Neural progenitor cell (in vitro differentiated cells): ENCODE measurements around the gene KAT7. TPM values are rescaled to one million over a fixed set of nuclear protein-coding genes. Genes with fewer than 3 reads are reported as not detected.

Experiments
- DNase-seq: peaks from one replicate; pipeline ENCODE4 v3.0.0-alpha.2; 2016; ENCODE audit warnings: low spot score
- H2AFZ ChIP-seq: fragments of 200-600 bp; sonication (generic); replicated peaks from 2 replicates; pipeline ENCODE4 v1.6.1; 2016; ENCODE audit warnings: antibody characterized with exemption
- H3F3A ChIP-seq: fragments of 200-600 bp; sonication (generic); 2 replicates; pipeline ENCODE4 v1.6.1; 2016; ENCODE audit warnings: antibody characterized with exemption, low read depth
- H3K27ac ChIP-seq: fragments of 200-600 bp; sonication (generic); 2 replicates; pipeline ENCODE4 v1.5.1; 2016; ENCODE audit warnings: mild to moderate bottlenecking
- H3K27me3 ChIP-seq: fragments of 200-600 bp; sonication (generic); 2 replicates; pipeline ENCODE4 v1.6.1; 2016; ENCODE audit warnings: mild to moderate bottlenecking, moderate library complexity
- H3K36me3 ChIP-seq: fragments of 200-600 bp; sonication (generic); 2 replicates; pipeline ENCODE4 v1.5.1; 2016
- H3K4me1 ChIP-seq: fragments of 200-600 bp; sonication (generic); 2 replicates; pipeline ENCODE4 v1.6.1; 2016; ENCODE audit warnings: mixed run types
- H3K4me2 ChIP-seq: fragments of 200-600 bp; sonication (generic); 2 replicates; pipeline ENCODE4 v1.6.1; 2016
- H3K4me3 ChIP-seq: fragments of 200-600 bp; sonication (generic); 2 replicates; pipeline ENCODE4 v1.5.1; 2016
- H3K79me2 ChIP-seq: fragments of 200-600 bp; sonication (generic); 2 replicates; pipeline ENCODE4 v1.6.1; 2016; ENCODE audit warnings: low read depth
- H3K9ac ChIP-seq: fragments of 200-600 bp; sonication (generic); 2 replicates; pipeline ENCODE4 v1.6.1; 2016
- H3K9me3 ChIP-seq: fragments of 200-600 bp; sonication (generic); 2 replicates; pipeline ENCODE4 v1.5.1; 2016; ENCODE audit warnings: low read depth
- H4K20me1 ChIP-seq: fragments of 200-600 bp; sonication (generic); 2 replicates; pipeline ENCODE4 v1.6.1; 2016; ENCODE audit warnings: low read depth
- H3K27ac Mint-ChIP-seq: 3 replicates; pipeline ENCODE4 v1.8.0; 2021; ENCODE audit warnings: mixed read lengths
- H3K27me3 Mint-ChIP-seq: 2 replicates; pipeline ENCODE4 v1.8.0; 2022; ENCODE audit warnings: low read depth, mild to moderate bottlenecking, inconsistent platforms, moderate library complexity, mixed read lengths; ENCODE audit not compliant: insufficient read depth
- H3K36me3 Mint-ChIP-seq: 3 replicates; pipeline ENCODE4 v1.8.0; 2021; ENCODE audit warnings: mixed read lengths
- H3K4me1 Mint-ChIP-seq: 3 replicates; pipeline ENCODE4 v1.8.0; 2021; ENCODE audit warnings: mixed read lengths
- H3K4me3 Mint-ChIP-seq: 3 replicates; pipeline ENCODE4 v1.8.0; 2021; ENCODE audit warnings: mild to moderate bottlenecking, moderate library complexity, mixed read lengths
- H3K9me3 Mint-ChIP-seq: 3 replicates; pipeline ENCODE4 v1.8.0; 2020; ENCODE audit warnings: mixed read lengths
- EZH2 ChIP-seq: fragments of 200-600 bp; sonication (generic); IDR thresholded peaks from 2 replicates; pipeline ENCODE4 v1.6.1; 2017; ENCODE audit warnings: antibody characterized with exemption, mild to moderate bottlenecking, moderate library complexity
- EZH2phosphoT487 ChIP-seq: fragments of 200-600 bp; sonication (generic); IDR thresholded peaks from 2 replicates; pipeline ENCODE4 v1.6.1; 2017; ENCODE audit warnings: antibody characterized with exemption
- total RNA-seq: library from RNA; depleted of rRNA; stranded (reverse); fragments of >200 nt; gene quantifications from 2 replicates; pipeline ENCODE4 v1.2.3, GENCODE V29; 2015; ENCODE audit warnings: low replicate concordance
- TF ChIP-seq, protein P1 (sequence below): fragments of 200-600 bp; sonication (generic); IDR thresholded peaks from 2 replicates; pipeline ENCODE4 v1.5.1; 2017; ENCODE audit warnings: antibody characterized with exemption, mild to moderate bottlenecking

The KAT7 gene
- total RNA-seq, 1 donor from 2014 or later = 139 TPM

DNA sequence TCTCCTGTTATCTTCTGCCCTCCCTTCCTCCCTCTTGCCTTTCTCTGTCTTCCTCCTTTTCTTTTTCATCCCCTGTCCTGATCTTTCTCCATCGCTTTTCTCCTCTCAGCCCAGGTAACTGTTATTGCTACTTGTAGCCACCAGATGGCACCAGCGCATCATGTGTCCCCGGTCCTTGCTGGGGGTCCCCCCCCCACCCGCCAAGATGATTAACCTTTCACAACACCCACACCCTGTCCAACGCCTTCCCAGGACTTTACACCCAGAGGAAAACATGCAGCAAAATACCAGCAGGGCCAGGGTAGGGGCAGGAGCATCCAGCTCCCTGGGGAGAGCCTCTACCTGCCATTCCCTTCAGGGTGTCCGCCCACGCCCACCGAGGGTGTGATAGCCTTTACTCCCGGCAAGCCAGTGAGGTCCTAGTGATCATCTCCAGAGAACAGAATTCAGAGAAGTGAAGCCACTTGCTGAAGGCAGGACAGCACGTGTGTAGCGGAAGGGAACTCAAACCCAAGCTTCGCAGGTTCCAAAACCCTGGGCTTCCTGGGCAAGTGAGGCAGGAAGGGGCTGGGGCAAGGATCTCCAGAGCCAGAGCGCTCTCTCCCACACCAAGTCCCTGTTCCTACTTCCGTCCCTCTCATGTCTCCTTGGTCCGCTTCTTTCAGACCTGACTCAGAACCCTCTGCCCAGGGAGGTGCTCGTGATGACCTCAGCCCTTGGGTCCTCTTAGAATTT lies 72.8 kb downstream of the KAT7 start:
- Mint-ChIP-seq H3K4me1 (peaks cover 26% of the 10 kb centered on the region), H3K27me3 (peaks cover 17% of the 10 kb centered on the region), H3K9me3 (no peaks in the 10 kb centered on the region), H3K36me3 (no peaks in the 10 kb centered on the region), H3K27ac (no peak overlapping the region), H3K4me3 (no peak overlapping the region)
- Histone ChIP-seq H3K4me3 (no peak overlapping the region), H3K27ac (no peak overlapping the region), H3K4me2 (no peak overlapping the region), H3K27me3 (peaks cover 8% of the 10 kb centered on the region), H3K9ac (no peak overlapping the region), H3K9me3 (no peaks in the 10 kb centered on the region), H4K20me1 (no peaks in the 10 kb centered on the region), H3K4me1 (peaks cover 16% of the 10 kb centered on the region), H3F3A (peaks cover 16% of the 10 kb centered on the region), H3K79me2 (no peaks in the 10 kb centered on the region), H2AFZ (no peak overlapping the region), H3K36me3 (no peaks in the 10 kb centered on the region)
- TF ChIP-seq, protein P1, sequence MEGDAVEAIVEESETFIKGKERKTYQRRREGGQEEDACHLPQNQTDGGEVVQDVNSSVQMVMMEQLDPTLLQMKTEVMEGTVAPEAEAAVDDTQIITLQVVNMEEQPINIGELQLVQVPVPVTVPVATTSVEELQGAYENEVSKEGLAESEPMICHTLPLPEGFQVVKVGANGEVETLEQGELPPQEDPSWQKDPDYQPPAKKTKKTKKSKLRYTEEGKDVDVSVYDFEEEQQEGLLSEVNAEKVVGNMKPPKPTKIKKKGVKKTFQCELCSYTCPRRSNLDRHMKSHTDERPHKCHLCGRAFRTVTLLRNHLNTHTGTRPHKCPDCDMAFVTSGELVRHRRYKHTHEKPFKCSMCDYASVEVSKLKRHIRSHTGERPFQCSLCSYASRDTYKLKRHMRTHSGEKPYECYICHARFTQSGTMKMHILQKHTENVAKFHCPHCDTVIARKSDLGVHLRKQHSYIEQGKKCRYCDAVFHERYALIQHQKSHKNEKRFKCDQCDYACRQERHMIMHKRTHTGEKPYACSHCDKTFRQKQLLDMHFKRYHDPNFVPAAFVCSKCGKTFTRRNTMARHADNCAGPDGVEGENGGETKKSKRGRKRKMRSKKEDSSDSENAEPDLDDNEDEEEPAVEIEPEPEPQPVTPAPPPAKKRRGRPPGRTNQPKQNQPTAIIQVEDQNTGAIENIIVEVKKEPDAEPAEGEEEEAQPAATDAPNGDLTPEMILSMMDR = peak; percentile 99
- TF ChIP-seq EZH2phosphoT487 (no peak), EZH2 (peak; percentile 48)
- DNase-seq = peak; percentile 78

DNA sequence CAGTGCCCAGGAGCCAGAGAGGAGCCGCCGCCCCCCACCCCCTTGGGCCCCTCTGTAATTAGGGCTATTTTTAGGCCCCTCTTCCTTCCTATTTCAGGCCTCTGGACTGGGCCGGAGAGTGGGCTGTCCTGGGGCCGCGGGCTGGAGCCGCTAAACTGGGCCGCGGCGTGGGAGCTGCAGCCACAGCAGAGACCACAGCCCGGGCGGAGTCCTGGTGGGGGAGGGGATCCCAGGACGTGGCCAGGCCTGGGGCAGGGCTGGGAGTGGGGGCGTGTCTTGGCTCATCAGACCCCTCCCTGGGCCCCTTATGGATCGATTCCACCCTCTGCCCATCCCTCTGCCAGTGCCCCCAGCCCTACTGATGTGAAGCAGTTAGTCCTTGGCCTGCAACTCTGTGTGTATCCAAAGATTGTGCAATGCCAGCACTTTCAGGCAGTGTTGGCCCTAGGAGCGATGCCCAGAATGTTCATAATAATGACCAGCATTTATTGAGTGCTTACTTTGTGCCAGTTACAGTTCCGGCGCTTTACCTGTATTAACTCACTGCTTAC lies 74.4 kb downstream of the KAT7 start:
- Histone ChIP-seq H2AFZ (no peak overlapping the region), H4K20me1 (no peaks in the 10 kb centered on the region), H3K4me1 (peaks cover 20% of the 10 kb centered on the region), H3F3A (peaks cover 23% of the 10 kb centered on the region), H3K4me2 (no peak overlapping the region), H3K27ac (no peak overlapping the region), H3K4me3 (no peak overlapping the region), H3K27me3 (no peaks in the 10 kb centered on the region), H3K36me3 (no peaks in the 10 kb centered on the region), H3K79me2 (no peaks in the 10 kb centered on the region), H3K9ac (no peak overlapping the region), H3K9me3 (no peaks in the 10 kb centered on the region)
- no peak overlapping the region for H3K27ac Mint-ChIP-seq
- DNase-seq = no peak
- H3K27me3 Mint-ChIP-seq = peaks cover 15% of the 10 kb centered on the region
- no peak overlapping the region for H3K4me3 Mint-ChIP-seq
- no peaks in the 10 kb centered on the region for H3K9me3 Mint-ChIP-seq
- TF ChIP-seq, protein P1 = no peak
- TF ChIP-seq EZH2phosphoT487 = no peak
- TF ChIP-seq EZH2 = no peak
- H3K36me3 Mint-ChIP-seq = no peaks in the 10 kb centered on the region
- peaks cover 28% of the 10 kb centered on the region for H3K4me1 Mint-ChIP-seq

DNA sequence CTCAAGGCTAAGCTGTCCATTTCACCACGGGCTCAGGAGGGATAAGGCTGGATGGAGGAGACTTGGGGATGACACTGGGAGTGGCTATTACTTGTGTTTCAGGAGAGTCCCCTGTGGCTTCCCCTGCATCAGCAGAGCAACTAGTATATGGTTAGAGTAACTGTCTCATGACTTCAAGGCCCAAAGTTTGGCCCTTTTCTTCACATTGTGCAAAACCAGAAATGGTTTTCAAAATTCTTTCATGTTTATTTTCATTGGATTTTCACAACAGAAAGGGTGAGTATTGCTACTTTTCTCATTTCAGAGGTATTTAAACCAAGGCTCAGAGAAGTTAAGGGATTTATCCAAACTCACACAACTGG lies 77.5 kb downstream of the KAT7 start:
- Histone ChIP-seq H3K4me3 (no peak overlapping the region), H3K79me2 (no peaks in the 10 kb centered on the region), H2AFZ (no peak overlapping the region), H3K27me3 (no peaks in the 10 kb centered on the region), H3K4me2 (peak overlapping the region; percentile 56), H3K9ac (no peak overlapping the region), H3K4me1 (peaks cover 32% of the 10 kb centered on the region), H3K36me3 (no peaks in the 10 kb centered on the region), H4K20me1 (no peaks in the 10 kb centered on the region), H3K9me3 (no peaks in the 10 kb centered on the region), H3F3A (peaks cover 23% of the 10 kb centered on the region), H3K27ac (no peak overlapping the region)
- no peaks in the 10 kb centered on the region for H3K9me3 Mint-ChIP-seq
- H3K4me3 Mint-ChIP-seq = peak overlapping the region; percentile 64
- TF ChIP-seq, protein P1 = no peak
- no peak for TF ChIP-seq EZH2
- TF ChIP-seq EZH2phosphoT487 = no peak
- H3K4me1 Mint-ChIP-seq = peaks cover 32% of the 10 kb centered on the region
- peak overlapping the region; percentile 89 for H3K27ac Mint-ChIP-seq
- no peak for DNase-seq
- H3K36me3 Mint-ChIP-seq = no peaks in the 10 kb centered on the region
- peaks cover 8% of the 10 kb centered on the region for H3K27me3 Mint-ChIP-seq
